HS-27A (cell line): ENCODE measurements around the gene IFNA6.
"Not testable (repeated sequence)": the region's sequence is repeated elsewhere in the genome, so short reads cannot be mapped to it uniquely, and the experiment has no call there.

Experiments
- DNase-seq: peaks from one replicate; pipeline ENCODE4 v3.0.0-alpha.2; 2012; ENCODE audit warnings: low read depth, missing footprints

IFNA6 gene

DNA sequence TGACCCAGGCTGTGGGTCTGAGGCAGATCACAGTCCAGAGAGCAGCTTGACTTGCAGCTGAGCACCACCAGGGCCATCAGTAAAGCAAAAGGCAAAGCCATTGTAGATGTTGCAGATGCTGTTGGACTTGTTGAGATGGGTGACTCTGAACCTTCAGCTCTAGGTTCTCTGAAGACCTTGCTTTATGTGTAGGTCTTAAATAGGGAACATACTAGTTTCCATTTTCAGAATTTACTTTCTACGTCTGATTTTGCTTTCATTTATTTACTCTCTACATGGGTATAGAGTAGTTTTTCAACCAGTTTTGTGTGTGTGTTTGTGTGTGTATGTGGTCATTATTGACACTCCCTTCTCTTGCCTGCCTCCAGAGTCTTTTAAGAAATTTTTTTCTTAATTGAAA is at the start of gene IFNA6:
Gene IFNA6 (minus strand): TSS at position 101 of the 400 bp plus-strand sequence. CDS start 0 bp downstream, at position 101.
- no peak for DNase-seq

- DNase-seq: no peak
These were observed 49.3 kb upstream of the IFNA6 start for GRCh38 chr9:21399956-21400355.

GRCh38 chr9:21398955-21399489 is 48.3 kb upstream of the IFNA6 start:
- DNase-seq: no peak

DNA sequence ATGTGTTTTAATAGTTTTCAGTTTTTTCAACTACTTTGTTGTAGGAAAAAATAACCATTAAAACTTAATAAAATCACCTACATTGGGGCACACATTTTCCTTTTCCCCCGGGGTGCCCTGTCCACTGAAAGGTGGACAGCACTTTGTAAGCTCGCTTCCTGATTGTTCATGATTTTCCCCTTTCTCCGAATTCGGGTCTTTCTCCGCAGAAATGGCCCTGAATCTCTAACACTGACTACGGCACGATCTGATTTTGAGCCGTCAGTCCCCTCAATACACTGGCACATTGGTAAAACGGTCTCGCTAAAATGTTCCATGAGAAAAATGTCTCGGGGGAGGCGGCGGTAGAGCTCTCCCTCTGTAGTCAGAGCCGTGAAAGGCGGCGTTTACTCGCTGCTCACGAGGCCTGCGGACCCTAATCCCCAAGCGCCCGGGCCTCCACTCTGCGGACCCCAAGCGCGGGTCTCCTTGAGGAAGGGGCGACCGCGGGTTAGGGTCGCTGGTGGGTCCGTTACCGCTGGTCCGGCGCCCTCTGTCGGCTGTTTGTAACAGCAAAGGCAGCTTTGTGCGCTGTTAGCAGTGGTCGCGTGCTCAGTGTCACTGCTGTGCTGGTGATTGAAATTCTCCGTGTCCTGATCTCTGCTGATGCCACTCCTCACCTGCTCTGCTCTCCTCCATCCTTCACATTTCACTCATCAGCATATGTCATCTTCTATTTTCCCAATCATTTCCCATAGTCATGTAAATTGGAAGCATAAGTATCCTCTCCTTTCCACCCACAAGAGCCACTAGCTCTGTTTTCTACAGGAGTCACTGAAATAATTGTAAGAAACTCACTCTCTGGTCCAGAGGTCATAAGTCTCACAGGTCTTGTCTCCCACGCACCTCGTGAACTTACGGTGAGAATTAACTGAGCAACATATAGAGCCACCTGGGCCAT is 45.4 kb upstream of the IFNA6 start:
- DNase-seq: no peak

DNA sequence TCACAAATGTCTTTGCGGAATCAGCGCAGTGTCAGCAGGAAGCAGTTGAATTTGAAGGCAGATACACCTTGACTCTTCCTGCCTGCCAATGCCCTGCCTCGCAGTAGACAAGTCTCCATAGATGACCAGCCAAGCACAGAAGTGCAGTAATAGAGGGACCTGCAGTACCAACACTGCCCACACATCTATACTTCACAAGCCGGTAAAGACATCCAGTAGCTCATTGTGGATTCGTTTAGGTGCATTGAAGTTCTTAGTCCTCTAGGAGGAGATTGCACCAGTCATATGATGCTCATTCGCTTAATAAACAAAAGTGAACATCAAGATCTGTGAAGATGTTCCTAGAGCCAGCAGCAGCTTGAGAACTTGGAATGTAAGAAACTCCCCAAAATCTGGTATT is 41.6 kb upstream of the IFNA6 start:
- DNase-seq: no peak

DNA sequence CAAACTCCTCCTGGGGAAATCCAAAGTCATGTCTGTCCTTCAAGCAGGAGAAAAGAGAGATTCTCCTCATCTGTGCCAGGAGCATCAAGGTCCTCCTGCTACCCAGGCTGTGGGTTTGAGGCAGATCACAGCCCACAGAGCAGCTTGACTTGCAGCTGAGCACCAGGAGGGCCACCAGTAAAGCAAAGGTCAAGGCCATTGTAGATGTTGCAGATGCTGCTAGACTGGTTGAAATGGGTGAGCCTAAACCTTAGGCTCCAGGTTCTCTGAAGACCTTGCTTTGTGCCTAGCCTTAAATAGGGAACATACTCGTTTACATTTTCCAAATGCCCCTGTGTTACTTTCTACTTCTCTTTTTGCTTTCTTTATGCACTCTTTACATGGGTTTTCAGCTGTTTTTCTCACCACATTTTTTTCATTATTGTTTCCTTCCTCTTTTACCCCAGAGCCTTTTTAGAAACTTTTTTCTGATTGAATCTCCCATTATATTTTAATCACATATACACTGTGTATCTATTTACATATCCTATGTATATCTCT is 34.5 kb upstream of the IFNA6 start, which contains the start of gene IFNA2:
Gene IFNA2 (minus strand): TSS at position 268 of the 540 bp plus-strand sequence. CDS start 69 bp downstream, at position 199.
- DNase-seq: no peak

- no peak for DNase-seq
These were observed 32.9 kb upstream of the IFNA6 start for GRCh38 chr9:21383627-21384026.

DNA sequence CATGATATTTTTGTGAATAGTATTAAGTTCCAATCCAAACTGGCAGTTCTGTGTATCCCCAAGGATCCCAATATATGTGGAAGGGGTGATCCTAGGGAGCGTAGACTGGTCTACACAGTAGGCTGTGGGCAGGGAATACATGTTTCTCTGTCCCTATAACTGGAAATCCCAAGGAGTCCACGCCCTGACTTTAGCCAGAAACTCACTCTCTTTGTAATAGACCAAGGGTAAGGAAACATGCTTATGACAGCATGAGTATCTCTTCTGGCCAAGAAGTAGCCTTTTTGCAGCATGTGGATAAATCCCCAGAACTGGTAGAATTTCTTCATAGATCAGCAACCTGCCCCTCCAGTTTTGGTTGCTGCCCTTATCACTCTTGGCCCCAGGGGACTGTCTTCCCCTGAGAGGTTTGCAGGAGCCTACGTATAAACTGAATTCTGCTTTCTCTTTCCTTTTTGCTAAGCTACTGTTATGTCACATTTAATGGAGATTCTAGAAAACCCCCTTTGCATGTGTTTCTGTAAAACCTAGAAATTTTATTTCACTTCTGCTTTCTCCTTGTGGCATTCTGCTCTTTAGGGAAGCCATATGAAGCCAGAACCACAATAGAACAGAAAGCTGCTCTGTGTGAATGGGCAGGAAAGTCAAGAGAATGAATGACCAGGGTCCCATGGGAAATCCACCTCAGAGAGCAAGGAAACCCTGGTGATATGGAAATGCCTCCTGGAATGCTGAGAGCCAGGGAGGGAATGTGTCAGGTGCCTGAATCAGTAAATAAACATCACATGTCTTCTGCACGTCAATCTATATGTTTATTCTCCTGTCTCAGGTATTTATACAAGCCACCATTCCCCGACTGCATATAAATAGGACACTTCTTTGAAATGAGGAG is 31.0 kb upstream of the IFNA6 start:
- no peak for DNase-seq

- DNase-seq: not testable (repeated sequence)
These were observed 20.8 kb upstream of the IFNA6 start for GRCh38 chr9:21371467-21371866.

- DNase-seq: no peak
These were observed 17.3 kb upstream of the IFNA6 start, which contains the start of gene IFNA13 for GRCh38 chr9:21367957-21368356. TSS of gene IFNA13 (minus strand) at chr9:21368057. CDS start at chr9:21368010, 47 bp downstream.

GRCh38 chr9:21367169-21367568 is 16.5 kb upstream of the IFNA6 start:
- DNase-seq: not testable (repeated sequence)

DNA sequence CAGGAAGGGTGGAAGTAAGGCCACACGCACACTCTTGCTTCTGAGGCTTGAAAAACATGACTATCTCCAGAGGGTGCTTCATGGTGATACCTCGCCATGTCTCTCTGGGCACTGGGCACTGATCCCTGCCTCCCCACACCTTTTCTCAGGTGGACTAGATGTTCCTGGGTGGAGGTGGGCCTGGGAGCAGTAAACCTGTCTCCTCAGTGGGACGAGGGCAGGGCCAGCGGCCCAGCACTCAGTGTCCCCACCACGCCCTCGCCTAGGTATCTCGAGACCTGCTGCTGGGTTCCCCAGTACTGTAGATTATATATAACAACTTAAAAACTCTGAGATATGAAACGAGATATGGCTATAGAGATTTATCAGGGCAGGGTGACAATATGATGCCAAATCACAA is 11.6 kb upstream of the IFNA6 start:
- DNase-seq: no peak

DNA sequence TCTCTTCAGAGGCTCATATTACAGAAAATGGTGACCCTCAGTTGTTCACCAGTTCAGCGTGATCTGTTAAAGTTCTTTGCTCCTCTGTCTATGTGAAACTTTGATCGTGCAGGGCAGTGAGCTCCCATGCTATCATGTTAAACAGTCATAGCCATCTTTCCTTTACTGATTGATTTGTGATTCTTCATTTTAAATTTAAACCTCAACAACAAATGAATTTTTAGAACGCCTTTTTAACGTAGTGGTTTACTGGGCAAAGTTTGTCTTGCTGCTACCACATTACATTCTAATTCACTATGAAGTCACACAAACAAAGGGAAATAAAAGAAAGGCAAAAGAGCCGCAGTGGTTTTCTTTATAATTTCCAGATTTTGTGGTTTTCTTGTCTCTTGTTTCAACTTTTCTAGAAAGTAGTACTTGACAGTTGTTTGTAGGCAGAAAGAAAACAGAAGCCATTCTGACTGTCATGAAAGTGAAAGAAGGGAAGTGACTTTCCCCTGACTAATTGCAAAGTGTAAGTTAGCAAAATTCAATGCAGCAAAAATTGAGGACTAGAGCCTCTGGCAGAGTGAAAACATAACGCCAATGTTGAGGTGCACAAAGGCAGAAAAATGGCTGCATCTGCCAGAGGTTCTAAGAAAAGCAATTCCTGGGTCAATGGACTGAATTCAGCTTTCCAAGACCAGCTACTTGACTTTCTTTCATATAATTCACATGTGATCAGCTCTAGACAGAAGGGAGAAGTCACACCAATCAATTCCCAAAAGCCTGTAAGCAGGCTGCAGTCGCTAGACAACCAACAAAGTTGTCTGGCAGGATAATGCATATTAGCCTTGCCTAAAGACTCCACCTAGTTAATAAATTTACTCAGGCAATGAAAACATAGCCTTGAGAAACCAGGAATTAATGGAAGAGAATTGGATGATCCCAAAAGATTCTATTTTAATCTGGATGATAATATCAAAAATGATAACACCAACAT is 7.1 kb upstream of the IFNA6 start:
- no peak for DNase-seq

- DNase-seq: no peak
These were observed 2.2 kb downstream of the IFNA6 start for GRCh38 chr9:21348430-21348970.

GRCh38 chr9:21340735-21341134 is 10.0 kb downstream of the IFNA6 start:
- no peak for DNase-seq

GRCh38 chr9:21336457-21336856 is 14.2 kb downstream of the IFNA6 start:
- no peak for DNase-seq

GRCh38 chr9:21334701-21335632 is 15.7 kb downstream of the IFNA6 start, which contains the start of gene KLHL9:
TSS of gene KLHL9 (minus strand) at chr9:21335404. CDS start at chr9:21334859, 545 bp downstream.
- DNase-seq: peak; percentile 52

- no peak for DNase-seq
These were observed 17.5 kb downstream of the IFNA6 start for GRCh38 chr9:21333226-21333625.
